HepG2 (cell line): ENCODE measurements around the gene RPAP2. TPM values are rescaled to one million over a fixed set of nuclear protein-coding genes. Genes with fewer than 3 reads are reported as not detected.

Source experiments
- CHD2 ChIP-seq: IDR thresholded peaks from 2 replicates; pipeline ENCODE4 v1.6.1; 2011; ENCODE audit warnings: low read depth, low read length, improper control_type of control experiment
- FOXJ3 ChIP-seq: sonication (generic); formaldehyde crosslinking; IDR thresholded peaks from 2 replicates; pipeline ENCODE4 v1.4.0; 2020; ENCODE audit warnings: missing genetic modification reagents, mild to moderate bottlenecking, borderline replicate concordance
- GABPB1 ChIP-seq: IDR thresholded peaks from 2 replicates; pipeline ENCODE4 v1.6.1; 2016; ENCODE audit warnings: mild to moderate bottlenecking, missing genetic modification reagents, moderate library complexity, missing compliant biosample characterization
- IKZF4 ChIP-seq: sonication (generic); formaldehyde crosslinking; IDR thresholded peaks from 2 replicates; pipeline ENCODE4 v1.5.1; 2020; ENCODE audit warnings: borderline replicate concordance, mild to moderate bottlenecking, low read depth, missing genetic modification reagents; ENCODE audit errors: not compliant biosample characterization
- KAT8 ChIP-seq: IDR thresholded peaks from 2 replicates; pipeline ENCODE4 v1.6.1; 2016; ENCODE audit warnings: missing genetic modification reagents, missing compliant biosample characterization
- RFXAP ChIP-seq: sonication (generic); formaldehyde crosslinking; IDR thresholded peaks from 2 replicates; pipeline ENCODE4 v1.4.0; 2020; ENCODE audit warnings: missing genetic modification reagents, borderline replicate concordance
- TP53 ChIP-seq: sonication (generic); formaldehyde crosslinking; conservative IDR thresholded peaks from 2 replicates; pipeline ENCODE4 v1.4.0; 2020; ENCODE audit warnings: missing genetic modification reagents
- ZBTB21 ChIP-seq: sonication (generic); formaldehyde crosslinking; IDR thresholded peaks from 2 replicates; pipeline ENCODE4 v1.4.0; 2020; ENCODE audit warnings: missing genetic modification reagents
- ZFY ChIP-seq: sonication (generic); formaldehyde crosslinking; IDR thresholded peaks from 2 replicates; pipeline ENCODE4 v1.4.0; 2020; ENCODE audit warnings: missing genetic modification reagents
- ZNF160 ChIP-seq: sonication (generic); formaldehyde crosslinking; IDR thresholded peaks from 2 replicates; pipeline ENCODE4 v1.8.0; 2022; ENCODE audit warnings: mild to moderate bottlenecking, inconsistent platforms, missing genetic modification reagents
- ZNF280D ChIP-seq: sonication (generic); formaldehyde crosslinking; IDR thresholded peaks from 2 replicates; pipeline ENCODE4 v1.5.1; 2020; ENCODE audit warnings: mild to moderate bottlenecking, missing genetic modification reagents
- ZNF580 ChIP-seq: IDR thresholded peaks from 2 replicates; pipeline ENCODE4 v1.6.1; 2016; ENCODE audit warnings: low read depth, borderline replicate concordance
- ZNF772 ChIP-seq: sonication (generic); formaldehyde crosslinking; IDR thresholded peaks from 2 replicates; pipeline ENCODE4 v1.5.0; 2020; ENCODE audit warnings: mild to moderate bottlenecking, missing genetic modification reagents
- ZNF777 ChIP-seq: sonication (generic); formaldehyde crosslinking; IDR thresholded peaks from 2 replicates; pipeline ENCODE4 v1.4.0; 2020; ENCODE audit warnings: missing genetic modification reagents
- polyA plus RNA-seq, 8 experiments: library from polyadenylated mRNA; depleted of rRNA in 3 of 8; stranded (reverse) in 7 of 8; unstranded in 1 of 8; fragments of >200 nt; fragmentation: Illumina TruSeq in 4 of 8; extraction: Trizol in 4 of 8; gene quantifications; 2 replicates each; pipeline versions ENCODE4 v1.2.1 to v1.2.3, GENCODE V29; 2011 to 2016; ENCODE audit warnings: low read depth in 4 of 8, missing spikeins in 1 of 8, mixed read lengths in 1 of 8; ENCODE audit not compliant: insufficient read depth in 1 of 8
- total RNA-seq, 5 experiments: library from RNA; depleted of rRNA; stranded (reverse); fragments of >200 nt; fragmentation: Illumina TruSeq; extraction: Trizol; gene quantifications; 2 replicates each; pipeline ENCODE4 v1.2.3, GENCODE V29; 2016; ENCODE audit warnings: low read depth in 1 of 5
- TF ChIP-seq, protein P1 (sequence below): sonication (generic); formaldehyde crosslinking; IDR thresholded peaks from 2 replicates; pipeline ENCODE4 v1.4.0; 2020; ENCODE audit warnings: missing genetic modification reagents
- TF ChIP-seq, protein P2 (sequence below): sonication (generic); formaldehyde crosslinking; conservative IDR thresholded peaks from 2 replicates; pipeline ENCODE4 v1.4.0; 2020; ENCODE audit warnings: mild to moderate bottlenecking, missing genetic modification reagents, moderate library complexity

The RPAP2 gene
- total and polyA plus RNA-seq, 2 of the 13 experiments (the other 11 are each of a cell fraction or from before 2014, with no cell fraction given): 10.0 to 34.8 TPM

- TF ChIP-seq TP53 (CRISPR knock-in tag) (no peak), ZNF580 (no peak), ZNF772 (CRISPR knock-in tag) (peak; percentile 81; the same call in 1 of the 2 replicates), ZNF777 (peak; percentile 49; the same call in 1 of the 2 replicates), FOXJ3 (peak; percentile 16; the same call in 1 of the 2 replicates), CHD2 (0 out of 2 replicates have a peak, but pooled peaks have one; percentile 22), IKZF4 (peak; percentile 58), ZBTB21 (CRISPR knock-in tag) (no peak; the same call in 1 of the 2 replicates), KAT8 (peak; percentile 61; the same call in 1 of the 2 replicates), ZNF160 (CRISPR knock-in tag) (peak; percentile 79; the same call in 1 of the 2 replicates), RFXAP (CRISPR knock-in tag) (peak; percentile 32), ZFY (CRISPR knock-in tag) (peak; percentile 93), ZNF280D (CRISPR knock-in tag) (peak; percentile 19; the same call in 1 of the 2 replicates), GABPB1 (peak; percentile 78; the same call in 1 of the 2 replicates)
- TF ChIP-seq, protein P1, sequence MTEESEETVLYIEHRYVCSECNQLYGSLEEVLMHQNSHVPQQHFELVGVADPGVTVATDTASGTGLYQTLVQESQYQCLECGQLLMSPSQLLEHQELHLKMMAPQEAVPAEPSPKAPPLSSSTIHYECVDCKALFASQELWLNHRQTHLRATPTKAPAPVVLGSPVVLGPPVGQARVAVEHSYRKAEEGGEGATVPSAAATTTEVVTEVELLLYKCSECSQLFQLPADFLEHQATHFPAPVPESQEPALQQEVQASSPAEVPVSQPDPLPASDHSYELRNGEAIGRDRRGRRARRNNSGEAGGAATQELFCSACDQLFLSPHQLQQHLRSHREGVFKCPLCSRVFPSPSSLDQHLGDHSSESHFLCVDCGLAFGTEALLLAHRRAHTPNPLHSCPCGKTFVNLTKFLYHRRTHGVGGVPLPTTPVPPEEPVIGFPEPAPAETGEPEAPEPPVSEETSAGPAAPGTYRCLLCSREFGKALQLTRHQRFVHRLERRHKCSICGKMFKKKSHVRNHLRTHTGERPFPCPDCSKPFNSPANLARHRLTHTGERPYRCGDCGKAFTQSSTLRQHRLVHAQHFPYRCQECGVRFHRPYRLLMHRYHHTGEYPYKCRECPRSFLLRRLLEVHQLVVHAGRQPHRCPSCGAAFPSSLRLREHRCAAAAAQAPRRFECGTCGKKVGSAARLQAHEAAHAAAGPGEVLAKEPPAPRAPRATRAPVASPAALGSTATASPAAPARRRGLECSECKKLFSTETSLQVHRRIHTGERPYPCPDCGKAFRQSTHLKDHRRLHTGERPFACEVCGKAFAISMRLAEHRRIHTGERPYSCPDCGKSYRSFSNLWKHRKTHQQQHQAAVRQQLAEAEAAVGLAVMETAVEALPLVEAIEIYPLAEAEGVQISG (CRISPR knock-in tag): peak; percentile 62; the same call in 1 of the 2 replicates
- TF ChIP-seq, protein P2, sequence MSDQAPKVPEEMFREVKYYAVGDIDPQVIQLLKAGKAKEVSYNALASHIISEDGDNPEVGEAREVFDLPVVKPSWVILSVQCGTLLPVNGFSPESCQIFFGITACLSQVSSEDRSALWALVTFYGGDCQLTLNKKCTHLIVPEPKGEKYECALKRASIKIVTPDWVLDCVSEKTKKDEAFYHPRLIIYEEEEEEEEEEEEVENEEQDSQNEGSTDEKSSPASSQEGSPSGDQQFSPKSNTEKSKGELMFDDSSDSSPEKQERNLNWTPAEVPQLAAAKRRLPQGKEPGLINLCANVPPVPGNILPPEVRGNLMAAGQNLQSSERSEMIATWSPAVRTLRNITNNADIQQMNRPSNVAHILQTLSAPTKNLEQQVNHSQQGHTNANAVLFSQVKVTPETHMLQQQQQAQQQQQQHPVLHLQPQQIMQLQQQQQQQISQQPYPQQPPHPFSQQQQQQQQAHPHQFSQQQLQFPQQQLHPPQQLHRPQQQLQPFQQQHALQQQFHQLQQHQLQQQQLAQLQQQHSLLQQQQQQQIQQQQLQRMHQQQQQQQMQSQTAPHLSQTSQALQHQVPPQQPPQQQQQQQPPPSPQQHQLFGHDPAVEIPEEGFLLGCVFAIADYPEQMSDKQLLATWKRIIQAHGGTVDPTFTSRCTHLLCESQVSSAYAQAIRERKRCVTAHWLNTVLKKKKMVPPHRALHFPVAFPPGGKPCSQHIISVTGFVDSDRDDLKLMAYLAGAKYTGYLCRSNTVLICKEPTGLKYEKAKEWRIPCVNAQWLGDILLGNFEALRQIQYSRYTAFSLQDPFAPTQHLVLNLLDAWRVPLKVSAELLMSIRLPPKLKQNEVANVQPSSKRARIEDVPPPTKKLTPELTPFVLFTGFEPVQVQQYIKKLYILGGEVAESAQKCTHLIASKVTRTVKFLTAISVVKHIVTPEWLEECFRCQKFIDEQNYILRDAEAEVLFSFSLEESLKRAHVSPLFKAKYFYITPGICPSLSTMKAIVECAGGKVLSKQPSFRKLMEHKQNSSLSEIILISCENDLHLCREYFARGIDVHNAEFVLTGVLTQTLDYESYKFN (CRISPR knock-in tag): peak; percentile 23
Observed at GRCh38 chr1:92298573-92299476, at the start of gene RPAP2, which contains the start of gene GLMN (continued).
